HepG2 (cell line): ENCODE results near the gene RPAP2. TPM values are rescaled to one million over a fixed set of nuclear protein-coding genes. Genes with fewer than 3 reads are reported as not detected.

ENCODE experiments used
- CBX1 ChIP-seq: IDR thresholded peaks from one replicate; pipeline ENCODE4 v1.6.1; 2016; ENCODE audit warnings: antibody characterized with exemption, low read depth
- EHMT2 ChIP-seq: fragments of 200-600 bp; sonication (generic); IDR thresholded peaks from 2 replicates; pipeline ENCODE4 v1.7.0; 2017; ENCODE audit warnings: antibody characterized with exemption, low read depth, low read length, borderline replicate concordance
- GZF1 ChIP-seq: sonication (generic); formaldehyde crosslinking; IDR thresholded peaks from 2 replicates; pipeline ENCODE4 v1.5.1; 2020; ENCODE audit warnings: mild to moderate bottlenecking, missing genetic modification reagents
- HMGA1 ChIP-seq: sonication (generic); formaldehyde crosslinking; conservative IDR thresholded peaks from 2 replicates; pipeline ENCODE4 v1.4.0; 2020; ENCODE audit warnings: missing genetic modification reagents
- HNRNPLL ChIP-seq: fragments of 200-400 bp; formaldehyde crosslinking; IDR thresholded peaks from 2 replicates; pipeline ENCODE4 v1.6.1; 2017; ENCODE audit warnings: mild to moderate bottlenecking, low read depth, low read length; ENCODE audit not compliant: poor library complexity, severe bottlenecking
- MTERF4 ChIP-seq: sonication (generic); formaldehyde crosslinking; IDR thresholded peaks from 2 replicates; pipeline ENCODE4 v1.8.0; 2023; ENCODE audit warnings: mild to moderate bottlenecking, missing genetic modification reagents
- MXI1 ChIP-seq: IDR thresholded peaks from 3 replicates; pipeline ENCODE4 v1.6.1; 2012; ENCODE audit warnings: low read depth, low read length, inconsistent platforms, borderline replicate concordance
- MYNN ChIP-seq: sonication (generic); formaldehyde crosslinking; IDR thresholded peaks from 2 replicates; pipeline ENCODE4 v1.4.0; 2020; ENCODE audit warnings: mild to moderate bottlenecking, low read depth, missing genetic modification reagents
- NAIF1 ChIP-seq: sonication (generic); formaldehyde crosslinking; IDR thresholded peaks from 2 replicates; pipeline ENCODE4 v1.5.0; 2020; ENCODE audit warnings: mild to moderate bottlenecking, missing genetic modification reagents, borderline replicate concordance
- NFKBIZ ChIP-seq: IDR thresholded peaks from 2 replicates; pipeline ENCODE4 v1.6.1; 2018; ENCODE audit warnings: missing genetic modification reagents, missing compliant biosample characterization
- NRL ChIP-seq: sonication (generic); formaldehyde crosslinking; IDR thresholded peaks from 2 replicates; pipeline ENCODE4 v1.5.0; 2020; ENCODE audit warnings: missing genetic modification reagents, mild to moderate bottlenecking, moderate library complexity, borderline replicate concordance
- POLR2AphosphoS5 ChIP-seq: IDR thresholded peaks from 2 replicates; pipeline ENCODE4 v1.6.1; 2012; ENCODE audit warnings: low read depth, low read length
- SRSF4 ChIP-seq: fragments of 200-400 bp; formaldehyde crosslinking; IDR thresholded peaks from one replicate; pipeline ENCODE4 v1.6.1; 2018; ENCODE audit warnings: mild to moderate bottlenecking, low read depth, low read length, moderate library complexity; ENCODE audit not compliant: poor library complexity, severe bottlenecking
- TARDBP ChIP-seq: sonication (generic); formaldehyde crosslinking; IDR thresholded peaks from 2 replicates; pipeline ENCODE4 v1.8.0; 2022; ENCODE audit warnings: mild to moderate bottlenecking, missing genetic modification reagents
- THRA ChIP-seq: sonication (generic); formaldehyde crosslinking; IDR thresholded peaks from 2 replicates; pipeline ENCODE4 v1.4.0; 2020; ENCODE audit warnings: missing genetic modification reagents, borderline replicate concordance
- ZBTB7A ChIP-seq: sonication (generic); formaldehyde crosslinking; IDR thresholded peaks from 2 replicates; pipeline ENCODE4 v1.8.0; 2022; ENCODE audit warnings: mild to moderate bottlenecking, missing genetic modification reagents
- ZFP36L1 ChIP-seq: sonication (generic); formaldehyde crosslinking; IDR thresholded peaks from 2 replicates; pipeline ENCODE4 v1.8.0; 2022; ENCODE audit warnings: mild to moderate bottlenecking, missing genetic modification reagents, moderate library complexity
- ZHX1 ChIP-seq: sonication (generic); formaldehyde crosslinking; IDR thresholded peaks from 2 replicates; pipeline ENCODE4 v1.8.1; 2022; ENCODE audit warnings: low read depth, mild to moderate bottlenecking, missing genetic modification reagents
- ZNF12 ChIP-seq: sonication (generic); formaldehyde crosslinking; IDR thresholded peaks from 2 replicates; pipeline ENCODE4 v1.5.0; 2020; ENCODE audit warnings: missing genetic modification reagents
- ZNF350 ChIP-seq: sonication (generic); formaldehyde crosslinking; IDR thresholded peaks from 2 replicates; pipeline ENCODE4 v1.4.0; 2020; ENCODE audit warnings: mild to moderate bottlenecking, low read depth, missing genetic modification reagents, borderline replicate concordance
- ZNF614 ChIP-seq: IDR thresholded peaks from 2 replicates; pipeline ENCODE4 v1.6.1; 2018; ENCODE audit warnings: missing biosample characterization, missing genetic modification reagents, inconsistent platforms, borderline replicate concordance
- ZNF619 ChIP-seq: sonication (generic); formaldehyde crosslinking; IDR thresholded peaks from 2 replicates; pipeline ENCODE4 v1.4.0; 2020; ENCODE audit warnings: mild to moderate bottlenecking, missing genetic modification reagents
- ZNF746 ChIP-seq: sonication (generic); formaldehyde crosslinking; IDR thresholded peaks from 2 replicates; pipeline ENCODE4 v1.8.0; 2022; ENCODE audit warnings: mild to moderate bottlenecking, missing genetic modification reagents
- ZNF788 ChIP-seq: sonication (generic); formaldehyde crosslinking; IDR thresholded peaks from 2 replicates; pipeline ENCODE4 v1.5.0; 2020; ENCODE audit warnings: mild to moderate bottlenecking, missing genetic modification reagents, borderline replicate concordance
- polyA plus RNA-seq, 8 experiments: library from polyadenylated mRNA; depleted of rRNA in 3 of 8; stranded (reverse) in 7 of 8; unstranded in 1 of 8; fragments of >200 nt; fragmentation: Illumina TruSeq in 4 of 8; extraction: Trizol in 4 of 8; gene quantifications; 2 replicates each; pipeline versions ENCODE4 v1.2.1 to v1.2.3, GENCODE V29; 2011 to 2016; ENCODE audit warnings: low read depth in 4 of 8, missing spikeins in 1 of 8, mixed read lengths in 1 of 8; ENCODE audit not compliant: insufficient read depth in 1 of 8
- total RNA-seq, 5 experiments: library from RNA; depleted of rRNA; stranded (reverse); fragments of >200 nt; fragmentation: Illumina TruSeq; extraction: Trizol; gene quantifications; 2 replicates each; pipeline ENCODE4 v1.2.3, GENCODE V29; 2016; ENCODE audit warnings: low read depth in 1 of 5

Gene RPAP2
- total and polyA plus RNA-seq, 2 of the 13 experiments (the other 11 are each of a cell fraction or from before 2014, with no cell fraction given) = 10.0 to 34.8 TPM

DNA sequence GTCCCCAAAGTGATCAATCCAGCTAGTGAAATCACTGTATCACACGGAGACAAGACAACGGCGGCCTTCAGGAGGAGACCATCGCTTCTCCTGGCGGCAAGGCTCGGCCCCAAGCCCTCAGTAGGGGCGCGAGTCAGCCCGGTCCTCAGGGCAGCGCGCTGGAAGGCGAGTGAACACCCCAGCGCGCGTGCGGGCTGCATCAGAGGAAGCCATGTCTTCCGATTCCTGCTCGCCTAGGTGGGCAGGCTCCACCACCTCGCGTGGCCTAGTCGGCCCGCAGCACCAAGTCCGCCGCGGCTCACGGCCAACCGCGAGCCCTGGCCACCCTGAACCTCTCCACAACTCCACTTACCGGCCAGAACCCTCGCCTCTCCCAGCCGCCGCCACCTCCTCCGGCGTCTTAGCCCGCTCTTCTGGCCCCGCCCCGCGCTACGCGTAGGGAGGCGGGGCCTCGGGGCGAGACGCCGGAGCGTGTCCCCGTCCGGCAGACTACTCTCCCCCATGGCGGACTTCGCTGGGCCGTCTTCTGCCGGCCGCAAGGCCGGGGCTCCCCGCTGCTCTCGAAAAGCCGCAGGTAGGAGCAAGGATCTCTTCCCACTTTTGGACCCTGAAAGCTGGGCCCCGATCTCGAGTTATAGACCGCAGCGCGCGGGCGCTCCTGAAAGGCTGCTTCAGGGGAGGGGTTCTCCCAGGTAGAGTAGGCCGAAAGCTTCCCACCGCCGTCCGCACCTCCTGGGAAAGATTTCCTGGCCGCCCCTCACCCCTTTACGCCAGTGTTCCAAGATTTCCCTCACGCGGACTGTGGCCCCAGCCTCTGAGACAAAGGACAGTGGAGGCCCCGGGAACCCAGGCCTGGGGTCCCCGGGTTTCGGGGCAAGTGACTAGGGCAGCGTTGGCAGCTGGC is at the start of gene RPAP2, which contains the start of gene GLMN (continued):
- TF ChIP-seq ZHX1 (CRISPR knock-in tag) (no peak; the same call in none of the 2 replicates), ZNF746 (CRISPR knock-in tag) (no peak; the same call in 1 of the 2 replicates), EHMT2 (no peak), ZNF619 (no peak), GZF1 (CRISPR knock-in tag) (no peak), MYNN (CRISPR knock-in tag) (peak; percentile 34; the same call in 1 of the 2 replicates), ZNF614 (CRISPR knock-in tag) (peak; percentile 58; the same call in 1 of the 2 replicates), MTERF4 (CRISPR knock-in tag) (peak; percentile 73; the same call in 1 of the 2 replicates), ZBTB7A (peak; percentile 67; the same call in 1 of the 2 replicates), HMGA1 (CRISPR knock-in tag) (no peak), NAIF1 (CRISPR knock-in tag) (0 out of 2 replicates have a peak, but pooled peaks have one; percentile 2), SRSF4 (no peak), ZNF12 (peak; percentile 42; the same call in 1 of the 2 replicates), TARDBP (peak; percentile 36), ZFP36L1 (no peak; the same call in 1 of the 2 replicates), POLR2AphosphoS5 (peak; percentile 92), HNRNPLL (peak; percentile 82), ZNF788 (CRISPR knock-in tag) (peak; percentile 78; the same call in 1 of the 2 replicates), THRA (CRISPR knock-in tag) (peak; percentile 53; the same call in 1 of the 2 replicates), NRL (CRISPR knock-in tag) (peak; percentile 74), ZNF350 (CRISPR knock-in tag) (peak; percentile 77; the same call in 1 of the 2 replicates), MXI1 (peak; percentile 40; the same call in 1 of the 3 replicates), CBX1 (peak; percentile 64), NFKBIZ (CRISPR knock-in tag) (peak; percentile 47; the same call in 1 of the 2 replicates)
